ENCODE data around the gene HCK. TPM values are rescaled to one million over a fixed set of nuclear protein-coding genes. Genes with fewer than 3 reads are reported as not detected.

HCK gene
- total RNA-seq, 1 donor from 2014 or later: not detected

GRCh38 chr20:32057656-32058184, 5.7 kb downstream of the HCK start:
- DNase-seq (ENCODE audit: low read depth): no peak

- DNase-seq (ENCODE audit: low read depth): no peak
These were observed 7.1 kb downstream of the HCK start for GRCh38 chr20:32059189-32059588.

- DNase-seq (ENCODE audit: low read depth): no peak
These were observed 10.7 kb downstream of the HCK start for GRCh38 chr20:32062776-32063170.

GRCh38 chr20:32063695-32064094, 11.7 kb downstream of the HCK start:
- DNase-seq (ENCODE audit: low read depth): no peak

GRCh38 chr20:32064667-32065066, 12.6 kb downstream of the HCK start:
- no peak for DNase-seq (ENCODE audit: low read depth)

- DNase-seq (ENCODE audit: low read depth): peak; percentile 76
These were observed 15.3 kb downstream of the HCK start for GRCh38 chr20:32067234-32067821.

GRCh38 chr20:32068174-32068573, 16.1 kb downstream of the HCK start:
- DNase-seq (ENCODE audit: low read depth): no peak

GRCh38 chr20:32069711-32070110, 17.7 kb downstream of the HCK start:
- DNase-seq (ENCODE audit: low read depth): no peak

GRCh38 chr20:32070282-32070681, 18.2 kb downstream of the HCK start:
- DNase-seq (ENCODE audit: low read depth): no peak

- no peak for DNase-seq (ENCODE audit: low read depth)
These were observed 18.7 kb downstream of the HCK start for GRCh38 chr20:32070690-32071213.

GRCh38 chr20:32071395-32072167, 19.5 kb downstream of the HCK start:
- DNase-seq (ENCODE audit: low read depth): no peak

GRCh38 chr20:32072168-32072750, 20.2 kb downstream of the HCK start:
- no peak for DNase-seq (ENCODE audit: low read depth)

- DNase-seq (ENCODE audit: low read depth): no peak
These were observed 23.5 kb downstream of the HCK start for GRCh38 chr20:32075534-32075933.

- no peak for DNase-seq (ENCODE audit: low read depth)
These were observed 25.1 kb downstream of the HCK start for GRCh38 chr20:32077190-32077589.

GRCh38 chr20:32078322-32078721, 26.3 kb downstream of the HCK start:
- DNase-seq (ENCODE audit: low read depth): no peak

GRCh38 chr20:32078791-32079190, 26.7 kb downstream of the HCK start:
- no peak for DNase-seq (ENCODE audit: low read depth)

- DNase-seq (ENCODE audit: low read depth): no peak
These were observed 27.6 kb downstream of the HCK start for GRCh38 chr20:32079655-32080109.

- DNase-seq (ENCODE audit: low read depth): no peak
These were observed 28.7 kb downstream of the HCK start for GRCh38 chr20:32080783-32081182.

GRCh38 chr20:32083469-32083868, 31.4 kb downstream of the HCK start:
- DNase-seq (ENCODE audit: low read depth): no peak

- no peak for DNase-seq (ENCODE audit: low read depth)
These were observed 35.0 kb downstream of the HCK start for GRCh38 chr20:32087070-32087469.

- no peak for DNase-seq (ENCODE audit: low read depth)
These were observed 36.7 kb downstream of the HCK start for GRCh38 chr20:32088759-32089158.
